ENCODE measurements around the gene FIGNL2. TPM values are rescaled to one million over a fixed set of nuclear protein-coding genes. Genes with fewer than 3 reads are reported as not detected.

The FIGNL2 gene
- total RNA-seq, 6 experiments from 2014 or later: 0.14 to 1.8 (median 0.55) TPM

DNA sequence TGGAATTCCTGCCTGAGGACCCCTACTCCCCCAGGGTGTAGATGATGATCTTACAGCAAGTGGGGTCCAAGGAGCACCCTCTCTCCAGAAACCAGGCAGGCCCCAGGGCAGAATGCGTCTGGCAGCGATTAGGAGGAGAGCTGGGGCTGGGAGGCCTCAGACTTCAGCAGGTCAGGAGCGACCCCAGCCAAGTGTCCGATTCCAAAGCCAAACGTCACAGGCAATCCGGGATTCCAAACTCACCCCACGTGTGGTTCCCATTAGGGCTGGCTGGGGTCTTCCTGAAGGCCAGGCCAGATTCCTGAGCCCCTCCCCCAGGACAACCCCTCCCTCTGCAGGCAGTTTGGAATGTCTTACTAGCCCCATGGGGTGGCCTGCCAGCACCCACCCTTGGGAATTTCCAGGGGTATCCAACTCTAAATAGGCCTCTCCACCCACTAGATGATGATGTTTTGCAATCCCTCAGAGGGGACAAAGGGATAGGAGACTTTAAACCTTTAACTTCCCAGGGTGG lies 17.3 kb upstream of the FIGNL2 start:
- H3K36me3 ChIP-seq: no peaks in the 10 kb centered on the region
- no peak for ATAC-seq
- intact Hi-C loops (cut with DNase I): no loop called here
- no peaks in the 10 kb centered on the region for H3K27me3 ChIP-seq
- H3K4me1 ChIP-seq: peaks cover 0 to 21% (median 0%) of the 10 kb centered on the region in 4 donors
- TF ChIP-seq, protein P1, sequence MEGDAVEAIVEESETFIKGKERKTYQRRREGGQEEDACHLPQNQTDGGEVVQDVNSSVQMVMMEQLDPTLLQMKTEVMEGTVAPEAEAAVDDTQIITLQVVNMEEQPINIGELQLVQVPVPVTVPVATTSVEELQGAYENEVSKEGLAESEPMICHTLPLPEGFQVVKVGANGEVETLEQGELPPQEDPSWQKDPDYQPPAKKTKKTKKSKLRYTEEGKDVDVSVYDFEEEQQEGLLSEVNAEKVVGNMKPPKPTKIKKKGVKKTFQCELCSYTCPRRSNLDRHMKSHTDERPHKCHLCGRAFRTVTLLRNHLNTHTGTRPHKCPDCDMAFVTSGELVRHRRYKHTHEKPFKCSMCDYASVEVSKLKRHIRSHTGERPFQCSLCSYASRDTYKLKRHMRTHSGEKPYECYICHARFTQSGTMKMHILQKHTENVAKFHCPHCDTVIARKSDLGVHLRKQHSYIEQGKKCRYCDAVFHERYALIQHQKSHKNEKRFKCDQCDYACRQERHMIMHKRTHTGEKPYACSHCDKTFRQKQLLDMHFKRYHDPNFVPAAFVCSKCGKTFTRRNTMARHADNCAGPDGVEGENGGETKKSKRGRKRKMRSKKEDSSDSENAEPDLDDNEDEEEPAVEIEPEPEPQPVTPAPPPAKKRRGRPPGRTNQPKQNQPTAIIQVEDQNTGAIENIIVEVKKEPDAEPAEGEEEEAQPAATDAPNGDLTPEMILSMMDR (IDR thresholded peaks at IDR 0.05): no peak
- no peak for TF ChIP-seq POLR2A (IDR thresholded peaks at IDR 0.05)
- no peaks in the 10 kb centered on the region for H3K9me3 ChIP-seq
- no peak overlapping the region for H3K4me3 ChIP-seq
- no CpG with 5 or more reads among the region's 7 CpGs for WGBS (ENCODE audit: insufficient coverage, low coverage, low lambda C conversion rate, missing lambda C conversion rate)
- DNase-seq: peak in 1 of 3 donors; percentile 37
- H3K27ac ChIP-seq: no peak overlapping the region

DNA sequence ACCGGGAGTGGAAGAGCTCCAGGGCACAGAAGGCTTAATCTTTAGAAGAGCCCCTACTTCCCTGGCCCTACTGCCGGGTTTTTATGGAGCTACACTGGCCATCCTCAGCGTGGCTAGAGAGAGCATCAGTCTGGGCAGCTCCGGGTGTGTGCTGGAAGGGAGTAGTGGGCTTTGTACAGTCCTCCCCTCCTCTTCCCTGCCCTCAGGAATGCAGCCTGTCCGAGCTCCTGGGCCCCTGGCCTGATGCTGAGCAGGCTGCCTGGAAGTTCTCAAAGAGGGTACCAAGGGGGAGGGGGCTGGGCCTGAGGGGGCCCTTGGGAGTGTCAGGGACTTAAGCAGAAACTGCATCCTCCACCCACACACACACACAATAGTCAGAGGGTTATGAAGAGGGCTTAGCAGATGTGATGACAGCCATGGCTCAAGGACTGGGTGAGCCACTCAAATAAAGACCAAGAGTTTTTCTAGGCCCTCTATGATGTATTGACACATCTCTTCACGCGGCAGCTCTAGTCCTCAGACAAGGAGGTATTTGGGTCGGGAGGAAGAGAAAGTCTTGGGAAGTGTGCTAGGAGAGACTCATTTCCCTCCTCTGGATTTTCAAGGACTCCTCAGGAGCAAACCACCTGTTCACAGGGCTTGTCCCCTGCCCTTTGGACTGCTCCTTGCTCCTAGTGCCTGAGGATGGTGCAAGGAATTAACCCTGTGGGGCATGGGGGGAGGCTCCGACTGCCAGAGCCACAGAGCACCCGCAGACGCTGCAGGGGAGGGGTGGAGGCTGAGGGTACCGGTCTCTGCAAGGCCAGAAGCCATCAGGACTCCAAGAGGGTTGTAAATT lies 16.5 kb upstream of the FIGNL2 start:
- 93% methylated on average over 6 of the region's 12 CpGs for WGBS (ENCODE audit: insufficient coverage, low coverage, low lambda C conversion rate, missing lambda C conversion rate)
- ATAC-seq (no peak), DNase-seq (peak in 1 of 3 donors; percentile 31)
- Histone ChIP-seq H3K4me1 (peaks cover 0 to 21% (median 0%) of the 10 kb centered on the region in 4 donors), H3K27ac (no peak overlapping the region), H3K4me3 (no peak overlapping the region), H3K9me3 (no peaks in the 10 kb centered on the region), H3K27me3 (no peaks in the 10 kb centered on the region), H3K36me3 (no peaks in the 10 kb centered on the region)
- TF ChIP-seq, protein P1 (IDR thresholded peaks at IDR 0.05): no peak
- no peak for TF ChIP-seq POLR2A (IDR thresholded peaks at IDR 0.05)
- intact Hi-C loops (cut with DNase I): no loop called here

DNA sequence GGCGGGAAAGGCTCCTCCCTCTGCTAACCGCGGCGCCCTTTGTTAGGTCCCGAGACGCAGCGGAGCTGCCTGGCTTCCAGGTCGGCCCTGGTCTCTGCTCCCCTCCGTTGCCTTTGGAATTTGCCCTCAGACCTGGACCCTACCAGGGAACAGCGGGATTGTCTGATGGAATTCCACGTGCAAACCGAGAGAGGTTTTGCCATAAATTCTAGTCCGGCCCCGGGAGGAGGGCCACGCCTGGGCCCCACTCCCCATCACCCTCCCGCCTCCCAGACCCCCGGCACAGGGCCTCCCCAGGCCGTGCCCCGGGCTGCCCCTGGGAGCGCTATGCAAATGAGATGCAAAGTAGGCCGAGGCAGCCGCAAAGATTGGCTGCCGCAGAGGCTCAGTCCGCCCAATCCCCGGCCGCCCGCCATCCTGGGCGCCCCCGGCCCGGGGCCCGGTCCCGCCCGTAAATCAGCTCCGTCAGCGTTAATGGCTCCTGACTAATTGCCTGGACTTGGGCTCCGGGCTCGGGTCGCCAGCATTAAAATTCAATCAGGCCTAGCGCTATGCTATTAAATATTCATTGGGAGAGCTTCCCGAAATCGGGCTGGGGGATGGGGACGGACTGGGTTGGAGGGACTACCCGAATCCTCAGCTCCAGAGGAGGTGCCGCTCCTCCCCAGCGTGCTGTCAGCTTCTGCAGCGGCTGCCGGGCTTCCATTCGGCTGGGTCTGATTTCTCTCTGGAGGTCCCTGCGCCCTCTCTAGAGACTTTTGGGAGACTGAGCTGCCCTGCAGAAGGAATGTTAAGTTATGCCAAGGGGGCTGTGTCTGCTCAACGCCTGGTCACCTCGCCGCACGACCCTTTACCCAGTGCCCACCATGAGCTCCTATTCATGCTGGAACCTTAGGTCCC lies 15.7 kb upstream of the FIGNL2 start:
- Histone ChIP-seq H3K27me3 (no peaks in the 10 kb centered on the region), H3K27ac (no peak overlapping the region), H3K9me3 (no peaks in the 10 kb centered on the region), H3K4me1 (peaks cover 0 to 18% (median 0%) of the 10 kb centered on the region in 4 donors), H3K36me3 (no peaks in the 10 kb centered on the region), H3K4me3 (peak overlapping the region in 2 of 3 donors; percentile 24 to 29)
- peak; percentile 68 to 86 (median 76) for ATAC-seq
- intact Hi-C loops (cut with DNase I): no loop called here
- no peak for TF ChIP-seq POLR2A (IDR thresholded peaks at IDR 0.05)
- TF ChIP-seq, protein P1 (IDR thresholded peaks at IDR 0.05): no peak
- WGBS (ENCODE audit: insufficient coverage, low coverage, low lambda C conversion rate, missing lambda C conversion rate): 27% methylated on average over 12 of the region's 53 CpGs
- DNase-seq: peak; percentile 66 to 79 (median 74)

DNA sequence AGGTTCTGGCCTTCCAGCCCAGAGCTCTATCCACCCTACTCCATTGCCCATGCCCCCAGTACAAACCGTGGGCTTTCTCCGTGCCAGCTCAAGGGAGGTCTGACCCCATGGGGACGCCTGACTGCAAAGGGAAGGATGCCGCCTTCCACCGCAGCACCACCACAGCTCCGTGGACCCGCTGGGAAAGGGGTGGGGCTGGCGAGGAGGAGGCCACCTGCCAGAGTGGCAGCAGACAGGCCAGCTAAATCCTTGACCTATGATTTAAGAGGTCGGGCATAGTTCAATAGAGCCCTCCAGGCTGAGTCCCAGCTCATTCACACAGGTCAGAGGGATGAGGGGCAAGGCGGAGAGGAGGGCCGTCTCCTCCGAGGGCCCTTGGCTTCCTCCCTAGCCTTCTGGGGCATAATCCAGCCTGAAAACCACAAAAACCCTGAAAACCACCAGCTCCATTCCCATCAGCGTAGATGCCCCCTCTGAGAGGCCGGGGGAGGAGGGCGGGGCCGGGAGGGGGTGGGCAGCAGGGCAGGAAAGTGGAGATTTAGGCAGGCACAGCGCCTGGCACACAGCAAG lies 14.9 kb upstream of the FIGNL2 start:
- DNase-seq: peak in 2 of 3 donors; percentile 54 to 55

More for the DNA sequence above, 14.9 kb upstream of the FIGNL2 start:
- no peaks in the 10 kb centered on the region for H3K27me3 ChIP-seq
- H3K36me3 ChIP-seq: no peaks in the 10 kb centered on the region
- no peaks in the 10 kb centered on the region for H3K9me3 ChIP-seq
- 32% methylated on average over 7 of the region's 17 CpGs for WGBS (ENCODE audit: insufficient coverage, low coverage, low lambda C conversion rate, missing lambda C conversion rate)
- intact Hi-C loops (cut with DNase I): no loop called here
- no peak for TF ChIP-seq POLR2A (IDR thresholded peaks at IDR 0.05)
- TF ChIP-seq, protein P1 (IDR thresholded peaks at IDR 0.05): no peak
- H3K4me1 ChIP-seq: peaks cover 0 to 11% (median 0%) of the 10 kb centered on the region in 4 donors
- peak overlapping the region in 2 of 3 donors; percentile 24 to 29 for H3K4me3 ChIP-seq
- ATAC-seq: peak; percentile 25 to 79 (median 68)
- H3K27ac ChIP-seq: no peak overlapping the region

Measured in right lobe of liver (tissue), 6 donors.